Transverse colon (tissue), 4 donors: ENCODE data around the gene CDKAL1. TPM values are rescaled to one million over a fixed set of nuclear protein-coding genes. Genes with fewer than 3 reads are reported as not detected.

Experiments used
- DNase-seq: peaks from one replicate; pipeline ENCODE4 v3.0.0-alpha.2; 2019
- H3K27ac ChIP-seq, 4 donors: fragments of 200-600 bp; sonication (generic); 2 replicates each; pipeline ENCODE4 v1.5.1; 2016 to 2018; ENCODE audit warnings: inconsistent platforms in 4 of 4
- H3K27me3 ChIP-seq: fragments of 200-600 bp; sonication (generic); 2 replicates; pipeline ENCODE4 v1.5.1; 2017; ENCODE audit warnings: inconsistent platforms
- H3K36me3 ChIP-seq, 4 donors: fragments of 200-600 bp; sonication (generic); 2 replicates each; pipeline ENCODE4 v1.5.1; 2017 to 2019; ENCODE audit warnings: inconsistent platforms in 4 of 4
- H3K4me1 ChIP-seq, 4 donors: fragments of 200-600 bp; sonication (generic); 2 replicates each; pipeline ENCODE4 v1.5.1; 2017 to 2020; ENCODE audit warnings: inconsistent platforms in 4 of 4
- H3K4me3 ChIP-seq, 4 donors: fragments of 200-600 bp; sonication (generic); 1 replicate in 1 of 4; 2 replicates in 3 of 4; pipeline versions ENCODE4 v1.5.1 to v1.6.1; 2017 to 2019; ENCODE audit warnings: inconsistent platforms in 4 of 4
- H3K9me3 ChIP-seq, 2 donors: fragments of 200-600 bp; sonication (generic); 2 replicates each; pipeline ENCODE4 v1.5.1; 2017 to 2019; ENCODE audit warnings: inconsistent platforms in 2 of 2
- CTCF ChIP-seq, 5 experiments: fragments of 200-600 bp in 3 of 5; fragments of 450-650 bp in 2 of 5; sonication (generic) in 3 of 5; IDR thresholded peaks; 1 replicate in 2 of 5; 2 replicates in 3 of 5; pipeline ENCODE4 v1.5.1; 2016 to 2017; ENCODE audit warnings: antibody characterized with exemption in 5 of 5, inconsistent platforms in 3 of 5, mild to moderate bottlenecking in 2 of 5, moderate library complexity in 1 of 5
- EP300 ChIP-seq: sonication (generic); formaldehyde crosslinking; IDR thresholded peaks from one replicate; pipeline ENCODE4 v1.6.1; 2017; ENCODE audit warnings: antibody characterized with exemption, low read depth
- POLR2A ChIP-seq: fragments of 450-650 bp; IDR thresholded peaks from one replicate; pipeline ENCODE4 v1.6.1; 2016; ENCODE audit warnings: antibody characterized with exemption, mild to moderate bottlenecking, moderate library complexity
- POLR2AphosphoS5 ChIP-seq, 3 donors: sonication (generic); formaldehyde crosslinking; IDR thresholded peaks; one replicate each; pipeline ENCODE4 v1.6.1; 2016; ENCODE audit warnings: antibody characterized with exemption in 3 of 3
- WGBS, 2 donors: methylation state at CpG; one replicate each; pipeline ENCODE4 v1.1.5; 2018; ENCODE audit warnings: low coverage in 1 of 2; 5-methylcytosine and 5-hydroxymethylcytosine counted together
- in situ Hi-C, 4 donors: fragments of 200-750 bp; cut with MboI; loops; one replicate each; pipeline versions ENCODE4 v1.15.0 to v1.15.1; 2017; ENCODE audit warnings: low sequenced_read_pairs in 3 of 4, low pct_ligation_motif_present in 1 of 4, low pct_unique_long_range_greater_than_20kb in 1 of 4
- intact Hi-C: fragments of 100-400 bp; cut with DNase I; formaldehyde crosslinking; loops from one replicate; pipeline ENCODE4 v1.15.1; 2023; ENCODE audit warnings: low total_unique reads
- total RNA-seq, 4 donors: library from RNA; depleted of rRNA; stranded (reverse); fragments of >200 nt; gene quantifications; one replicate each; pipeline ENCODE4 v1.1.0, GENCODE V29; 2016

Gene CDKAL1
- total RNA-seq, 4 donors from 2014 or later = 4.8 to 21.7 (median 12.5) TPM

- no peaks in the 10 kb centered on the region for H3K4me1 ChIP-seq
- DNase-seq = no peak
- H3K4me3 ChIP-seq = no peak overlapping the region
- H3K36me3 ChIP-seq = no peaks in the 10 kb centered on the region
- no peaks in the 10 kb centered on the region for H3K27me3 ChIP-seq
- no peak overlapping the region for H3K27ac ChIP-seq
- peaks cover 0 to 3% of the 10 kb centered on the region in 2 donors for H3K9me3 ChIP-seq
- in situ Hi-C loops (no loop called here), intact Hi-C loops (no loop called here)
- TF ChIP-seq POLR2AphosphoS5 (IDR thresholded peaks at IDR 0.05) (no peak), EP300 (no peak), POLR2A (no peak), CTCF (IDR thresholded peaks at IDR 0.05) (no peak)
- WGBS, 2 donors = 84 to 91% methylated on average over 2 of the region's 2 CpGs
These were observed 412.6 kb downstream of the CDKAL1 start for GRCh38 chr6:20946890-20947289.

- intact Hi-C loops (no loop called here), in situ Hi-C loops (no loop called here)
- no peak for DNase-seq
- Histone ChIP-seq H3K27me3 (no peaks in the 10 kb centered on the region), H3K4me1 (no peaks in the 10 kb centered on the region), H3K36me3 (no peaks in the 10 kb centered on the region), H3K4me3 (no peak overlapping the region), H3K27ac (no peak overlapping the region), H3K9me3 (no peaks in the 10 kb centered on the region)
- no peak for TF ChIP-seq CTCF (IDR thresholded peaks at IDR 0.05)
- no peak for TF ChIP-seq POLR2AphosphoS5 (IDR thresholded peaks at IDR 0.05)
- no peak for TF ChIP-seq POLR2A
These were observed 413.7 kb downstream of the CDKAL1 start for GRCh38 chr6:20947977-20948376.

GRCh38 chr6:20948556-20948955 is 414.3 kb downstream of the CDKAL1 start:
- Histone ChIP-seq H3K27ac (no peak overlapping the region), H3K4me1 (no peaks in the 10 kb centered on the region), H3K36me3 (no peaks in the 10 kb centered on the region), H3K4me3 (no peak overlapping the region), H3K27me3 (no peaks in the 10 kb centered on the region), H3K9me3 (no peaks in the 10 kb centered on the region)
- intact Hi-C loops = no loop called here
- TF ChIP-seq CTCF (IDR thresholded peaks at IDR 0.05) (no peak), POLR2A (no peak), EP300 (no peak), POLR2AphosphoS5 (IDR thresholded peaks at IDR 0.05) (no peak)
- 77 to 85% methylated on average over 2 of the region's 2 CpGs for WGBS, 2 donors
- in situ Hi-C loops = no loop called here
- no peak for DNase-seq

GRCh38 chr6:20949138-20949537 is 414.9 kb downstream of the CDKAL1 start:
- H3K27me3 ChIP-seq = no peaks in the 10 kb centered on the region
- H3K27ac ChIP-seq = no peak overlapping the region
- WGBS, 2 donors = 80 to 92% methylated on average over 1 of the region's 1 CpG
- no peak for TF ChIP-seq POLR2A
- TF ChIP-seq POLR2AphosphoS5 (IDR thresholded peaks at IDR 0.05) = no peak
- no peak for TF ChIP-seq EP300
- no peak for TF ChIP-seq CTCF (IDR thresholded peaks at IDR 0.05)
- H3K4me1 ChIP-seq = no peaks in the 10 kb centered on the region
- no peaks in the 10 kb centered on the region for H3K36me3 ChIP-seq
- no peak for DNase-seq
- H3K4me3 ChIP-seq = no peak overlapping the region
- no peaks in the 10 kb centered on the region for H3K9me3 ChIP-seq
- in situ Hi-C loops (no loop called here), intact Hi-C loops (no loop called here)
